H7 (cell line): Measurements from ENCODE around the gene KRTAP10-11. TPM values are rescaled to one million over a fixed set of nuclear protein-coding genes. Genes with fewer than 3 reads are reported as not detected.
"Not testable (repeated sequence)": the region's sequence is repeated elsewhere in the genome, so short reads cannot be mapped to it uniquely, and the experiment has no call there.

Source experiments
- DNase-seq: peaks from one replicate; pipeline ENCODE4 v3.0.0; 2012
- H3K27me3 ChIP-seq: 2 replicates; pipeline ENCODE4 v1.6.0; 2011; ENCODE audit warnings: mild to moderate bottlenecking, low read length; ENCODE audit not compliant: control insufficient read depth, insufficient read depth
- H3K36me3 ChIP-seq: replicated peaks from 2 replicates; pipeline ENCODE4 v1.5.1; 2011; ENCODE audit warnings: low read length; ENCODE audit not compliant: control insufficient read depth, insufficient read depth
- H3K4me3 ChIP-seq: 2 replicates; pipeline ENCODE4 v1.5.1; 2011; ENCODE audit warnings: low read depth, mild to moderate bottlenecking, control low read depth, low read length, moderate library complexity; ENCODE audit not compliant: insufficient read depth
- total RNA-seq: library from RNA; depleted of rRNA; stranded (reverse); fragments of >200 nt; shearing (Covaris generic); gene quantifications from 2 replicates; pipeline ENCODE4 v1.2.3, GENCODE V29; 2014

The KRTAP10-11 gene
- total RNA-seq, 1 experiment from 2014 or later: not detected

DNA sequence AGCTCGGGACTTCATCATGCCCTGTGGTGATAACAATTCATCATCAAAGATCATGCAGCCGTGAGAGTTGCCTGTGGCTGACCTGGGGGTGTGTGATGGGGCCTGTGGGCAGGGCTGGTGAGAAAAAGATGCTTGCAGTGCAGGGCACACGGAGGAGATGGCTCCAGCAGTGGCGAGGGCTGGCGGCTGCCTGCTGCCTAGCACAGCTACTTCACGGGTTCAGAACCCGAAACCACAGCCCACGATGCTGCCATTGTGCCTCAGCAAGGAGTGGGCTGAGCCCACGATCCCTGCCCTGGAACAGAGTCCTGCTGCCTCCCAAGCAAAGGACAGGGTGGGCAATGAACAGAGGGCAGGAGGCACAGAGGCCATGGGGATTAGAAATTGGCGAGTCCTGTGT, 20.0 kb upstream of the KRTAP10-11 start:
- H3K4me3 ChIP-seq: no peak overlapping the region
- H3K27me3 ChIP-seq: no peaks in the 10 kb centered on the region
- DNase-seq: no peak
- no peaks in the 10 kb centered on the region for H3K36me3 ChIP-seq

DNA sequence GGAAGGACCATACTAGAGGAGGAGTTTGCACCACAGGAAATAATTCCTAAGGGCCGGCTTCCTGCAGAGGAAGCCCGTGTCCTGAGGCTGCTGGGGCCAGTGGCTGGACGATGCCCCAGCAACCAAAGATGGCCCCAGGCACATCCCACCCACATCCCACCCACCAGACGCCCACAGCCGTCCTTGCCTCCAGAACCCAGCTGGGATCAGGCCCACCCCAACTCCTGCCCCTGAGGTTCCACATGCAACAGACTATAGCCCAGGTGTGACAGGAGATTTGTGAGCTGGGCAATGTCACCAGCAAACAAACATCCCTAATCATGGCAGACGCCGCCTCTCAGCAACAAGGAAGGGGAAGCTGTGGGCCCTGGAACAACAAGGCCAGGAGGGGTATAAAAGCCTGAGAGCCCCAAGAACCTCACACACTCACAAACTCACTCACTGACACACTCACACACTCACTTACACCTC, 19.5 kb upstream of the KRTAP10-11 start, which contains the start of gene KRTAP10-9:
Gene KRTAP10-9, plus strand, starts transcription at position 421 of the 471 bp plus-strand sequence. CDS start 79 bp downstream, outside the sequence.
- peak; percentile 30 for DNase-seq
- no peaks in the 10 kb centered on the region for H3K36me3 ChIP-seq
- no peaks in the 10 kb centered on the region for H3K27me3 ChIP-seq
- H3K4me3 ChIP-seq: no peak within 1 kb of the TSS

DNA sequence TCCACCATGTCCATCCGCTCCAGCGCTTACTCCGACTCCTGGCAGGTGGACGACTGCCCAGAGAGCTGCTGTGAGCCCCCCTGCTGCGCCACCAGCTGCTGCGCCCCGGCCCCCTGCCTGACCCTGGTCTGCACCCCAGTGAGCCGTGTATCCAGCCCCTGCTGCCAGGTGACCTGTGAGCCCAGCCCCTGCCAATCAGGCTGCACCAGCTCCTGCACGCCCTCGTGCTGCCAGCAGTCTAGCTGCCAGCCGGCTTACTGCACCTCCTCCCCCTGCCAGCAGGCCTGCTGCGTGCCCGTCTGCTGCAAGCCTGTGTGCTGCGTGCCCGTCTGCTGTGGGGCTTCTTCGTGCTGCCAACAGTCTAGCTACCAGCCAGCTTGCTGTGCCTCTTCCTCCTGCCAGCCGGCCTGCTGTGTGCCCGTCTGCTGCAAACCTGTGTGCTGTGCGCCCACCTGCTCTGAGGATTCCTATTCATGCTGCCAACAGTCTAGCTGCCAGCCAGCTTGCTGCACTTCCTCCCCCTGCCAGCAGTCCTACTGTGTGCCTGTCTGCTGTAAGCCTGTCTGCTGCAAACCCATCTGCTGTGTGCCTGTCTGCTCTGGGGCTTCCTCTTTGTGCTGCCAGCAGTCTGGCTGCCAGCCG, 18.9 kb upstream of the KRTAP10-11 start:
- not testable (repeated sequence) for H3K27me3 ChIP-seq, H3K36me3 ChIP-seq, DNase-seq, H3K4me3 ChIP-seq

- not testable (repeated sequence) for H3K27me3 ChIP-seq, DNase-seq, H3K36me3 ChIP-seq, H3K4me3 ChIP-seq
These were observed 18.4 kb upstream of the KRTAP10-11 start for GRCh38 chr21:44627831-44628233.

DNA sequence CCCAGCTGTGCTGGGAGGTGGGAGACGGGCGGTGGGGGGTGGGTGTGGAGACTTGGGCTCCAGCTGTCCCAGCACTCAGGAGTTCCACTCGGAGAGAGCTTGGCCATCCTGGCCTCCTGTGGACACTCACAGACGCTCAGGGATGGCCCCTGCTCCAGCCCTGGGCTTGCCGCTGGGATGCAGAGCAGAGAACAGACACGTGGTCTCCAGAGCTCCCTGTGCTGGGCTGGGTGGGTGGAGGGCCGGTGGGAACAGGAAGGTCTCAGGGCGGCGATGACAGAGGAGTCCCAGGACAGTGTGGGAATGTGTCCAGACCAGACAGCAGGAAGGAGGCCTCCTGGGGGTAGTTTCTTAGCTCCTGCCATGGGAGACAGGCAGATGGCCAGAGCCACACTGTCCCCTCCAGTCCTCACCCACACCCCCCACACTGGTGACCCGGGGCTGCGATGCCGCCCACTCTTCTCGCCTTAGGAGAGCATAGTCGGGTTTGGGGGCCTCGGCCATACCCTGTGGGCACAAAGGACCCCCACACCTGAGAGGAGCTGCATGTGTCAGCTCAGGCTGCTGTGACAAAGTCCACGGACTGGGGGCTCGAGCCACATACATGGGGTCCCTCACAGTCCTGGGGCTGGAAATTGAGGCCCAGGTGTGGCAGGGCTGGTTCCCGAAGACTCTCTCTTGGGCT, 17.4 kb upstream of the KRTAP10-11 start:
- Histone ChIP-seq H3K36me3 (no peaks in the 10 kb centered on the region), H3K4me3 (no peak overlapping the region), H3K27me3 (no peaks in the 10 kb centered on the region)
- DNase-seq: peak; percentile 26

DNA sequence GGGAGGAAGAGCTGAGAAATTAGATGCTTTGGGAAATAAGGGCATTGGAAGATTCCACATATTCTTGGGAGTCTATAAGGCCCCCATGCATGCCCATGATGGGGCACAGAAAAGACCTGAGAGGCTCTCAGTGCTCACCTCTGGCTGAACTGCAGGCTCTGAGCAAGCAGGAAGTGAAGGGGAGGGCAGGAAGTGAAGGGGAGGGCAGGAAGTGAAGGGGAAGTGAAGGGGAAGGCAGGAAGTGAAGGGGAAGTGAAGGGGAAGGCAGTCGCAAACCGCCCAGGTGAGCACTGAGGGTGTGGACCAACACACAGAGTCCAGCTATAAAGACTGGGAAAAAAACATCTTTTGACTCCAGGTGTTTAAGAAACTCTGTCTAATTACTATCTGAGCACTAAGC, 15.8 kb upstream of the KRTAP10-11 start:
- no peaks in the 10 kb centered on the region for H3K27me3 ChIP-seq

GRCh38 chr21:44632067-44632466, 14.1 kb upstream of the KRTAP10-11 start:
- Histone ChIP-seq H3K36me3 (no peaks in the 10 kb centered on the region), H3K4me3 (no peak overlapping the region)

More for the DNA sequence above, 15.8 kb upstream of the KRTAP10-11 start:
- H3K36me3 ChIP-seq: no peaks in the 10 kb centered on the region
- DNase-seq: no peak
- no peak overlapping the region for H3K4me3 ChIP-seq

GRCh38 chr21:44636209-44637017, 9.8 kb upstream of the KRTAP10-11 start:
- no peaks in the 10 kb centered on the region for H3K36me3 ChIP-seq
- H3K4me3 ChIP-seq: no peak overlapping the region
- DNase-seq: no peak
- H3K27me3 ChIP-seq: no peaks in the 10 kb centered on the region

More at GRCh38 chr21:44632067-44632466, 14.1 kb upstream of the KRTAP10-11 start:
- no peak for DNase-seq
- no peaks in the 10 kb centered on the region for H3K27me3 ChIP-seq

- no peak within 1 kb of the TSS for H3K4me3 ChIP-seq
- DNase-seq: no peak
- H3K36me3 ChIP-seq: no peaks in the 10 kb centered on the region
- no peaks in the 10 kb centered on the region for H3K27me3 ChIP-seq
These were observed 9.0 kb upstream of the KRTAP10-11 start, which contains the start of gene KRTAP10-10 for GRCh38 chr21:44637018-44637850. TSS of gene KRTAP10-10 (plus strand) at chr21:44637356. CDS start at chr21:44637418, 62 bp downstream.

GRCh38 chr21:44637851-44638348, 8.3 kb upstream of the KRTAP10-11 start:
- H3K36me3 ChIP-seq, DNase-seq, H3K27me3 ChIP-seq: not testable (repeated sequence)

GRCh38 chr21:44638506-44639330, 7.5 kb upstream of the KRTAP10-11 start:
- H3K36me3 ChIP-seq, DNase-seq, H3K4me3 ChIP-seq, H3K27me3 ChIP-seq: not testable (repeated sequence)

More at GRCh38 chr21:44637851-44638348, 8.3 kb upstream of the KRTAP10-11 start:
- H3K4me3 ChIP-seq: not testable (repeated sequence)

- no peak for DNase-seq
- Histone ChIP-seq H3K4me3 (no peak overlapping the region), H3K36me3 (no peaks in the 10 kb centered on the region), H3K27me3 (no peaks in the 10 kb centered on the region)
These were observed 6.9 kb upstream of the KRTAP10-11 start for GRCh38 chr21:44639331-44639655.

DNA sequence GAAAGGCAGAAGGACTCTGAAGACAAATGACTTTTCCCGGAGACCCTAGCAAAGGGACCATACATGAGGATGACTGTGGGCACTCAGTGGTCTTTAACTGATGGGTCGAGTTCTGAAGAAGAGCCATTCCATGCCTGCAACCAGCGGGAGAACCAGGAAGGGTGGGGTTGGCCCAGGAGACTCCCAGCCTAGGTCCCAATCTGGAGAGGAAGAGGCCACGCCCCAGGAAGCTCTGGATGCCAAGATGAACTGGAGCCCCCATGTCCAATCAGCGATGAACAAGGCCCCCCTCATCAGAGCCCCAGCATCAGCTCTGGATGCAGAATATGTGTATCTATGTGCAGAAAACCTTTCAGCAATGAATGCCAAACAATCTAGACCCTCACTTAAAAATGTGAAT, 5.5 kb upstream of the KRTAP10-11 start:
- H3K4me3 ChIP-seq: no peak overlapping the region
- H3K27me3 ChIP-seq: no peaks in the 10 kb centered on the region
- H3K36me3 ChIP-seq: no peaks in the 10 kb centered on the region
- no peak for DNase-seq
